ENCODE measurements around the gene PLET1.

GRCh38 chr11:112279901-112280267 is 19.2 kb upstream of the PLET1 start:
- TF ChIP-seq CTCF (IDR thresholded peaks at IDR 0.05; ENCODE audit: insufficient read depth, low read length, poor library complexity, severe bottlenecking) = peak; percentile 58
- no peak for TF ChIP-seq EZH2phosphoT487 (conservative IDR thresholded peaks at IDR 0.05; ENCODE audit: low read length)
